HG02588 (cell line): ENCODE data around the gene CERS6.
"Not testable (repeated sequence)": the region's sequence is repeated elsewhere in the genome, so short reads cannot be mapped to it uniquely, and the experiment has no call there.

Source experiments
- ATAC-seq: cut with Tn5 transposase; IDR thresholded peaks from one replicate; pipeline ENCODE4 v1.9.1; 2021; ENCODE audit warnings: mild to moderate bottlenecking, moderate library complexity; ENCODE audit not compliant: unreplicated experiment

The CERS6 gene

DNA sequence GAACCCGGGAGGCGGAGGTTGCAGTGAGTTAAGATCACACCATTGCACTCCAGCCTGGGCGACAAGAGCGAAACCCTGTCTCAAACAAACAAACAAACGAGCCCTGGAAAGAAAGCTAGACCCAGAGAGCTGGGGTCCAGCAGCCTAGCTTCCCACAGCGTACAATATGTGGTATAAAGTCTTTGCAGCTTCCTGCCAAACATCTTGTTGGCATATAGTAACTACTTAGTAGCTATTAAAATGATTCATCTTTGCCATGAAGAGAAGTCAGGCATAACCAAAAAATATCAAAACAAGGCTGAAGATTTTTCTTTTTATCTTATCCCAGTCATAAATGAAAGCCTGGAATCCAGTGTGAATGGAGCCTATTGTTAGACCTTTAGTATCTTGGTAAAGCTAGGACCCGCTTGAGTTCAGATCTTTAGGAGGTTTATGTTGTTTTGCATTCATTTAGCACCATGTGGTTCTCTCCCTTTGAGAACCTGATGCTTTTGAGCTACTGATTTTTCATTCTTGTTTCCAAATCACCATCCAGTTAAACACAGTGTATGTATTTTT lies 206.7 kb downstream of the CERS6 start:
- ATAC-seq: no peak

DNA sequence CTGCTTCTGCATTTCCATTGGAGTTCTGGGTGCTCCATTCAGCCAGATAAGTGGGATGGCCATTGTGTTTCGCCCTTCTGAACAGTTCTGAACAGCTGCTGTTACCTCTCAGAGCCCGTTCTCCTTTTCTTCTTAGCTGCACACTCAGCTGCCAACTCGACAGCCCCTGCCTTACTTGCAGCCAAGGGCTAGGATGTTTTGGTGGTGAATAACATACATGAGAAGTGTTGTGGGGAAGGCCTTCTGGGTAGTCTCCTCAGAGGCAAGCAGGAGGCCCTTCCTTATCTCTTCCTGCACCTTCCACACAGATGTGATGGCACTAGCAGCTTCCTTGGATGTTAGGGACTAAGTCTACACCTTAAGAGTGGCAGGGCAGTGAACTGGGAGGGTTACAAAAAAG lies 207.9 kb downstream of the CERS6 start:
- ATAC-seq: no peak

DNA sequence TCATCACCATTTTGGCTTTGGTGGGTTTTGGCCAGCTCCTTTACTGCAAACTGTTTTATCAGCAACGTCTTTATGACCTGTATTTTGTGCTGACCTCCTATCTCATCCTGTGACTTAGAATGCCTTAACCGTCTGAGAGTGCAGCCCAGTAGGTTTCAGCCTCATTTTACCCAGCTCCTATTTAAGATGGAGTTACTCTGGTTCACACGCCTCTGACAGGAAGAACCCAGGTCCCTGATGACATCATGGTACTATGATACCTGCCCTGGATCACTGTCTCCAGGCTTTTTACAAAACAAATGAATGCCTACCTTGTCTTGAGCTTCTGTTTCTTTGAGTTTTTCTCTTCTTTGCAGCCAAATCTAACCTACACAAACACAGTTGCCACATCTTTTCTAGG lies 208.6 kb downstream of the CERS6 start:
- not testable (repeated sequence) for ATAC-seq

DNA sequence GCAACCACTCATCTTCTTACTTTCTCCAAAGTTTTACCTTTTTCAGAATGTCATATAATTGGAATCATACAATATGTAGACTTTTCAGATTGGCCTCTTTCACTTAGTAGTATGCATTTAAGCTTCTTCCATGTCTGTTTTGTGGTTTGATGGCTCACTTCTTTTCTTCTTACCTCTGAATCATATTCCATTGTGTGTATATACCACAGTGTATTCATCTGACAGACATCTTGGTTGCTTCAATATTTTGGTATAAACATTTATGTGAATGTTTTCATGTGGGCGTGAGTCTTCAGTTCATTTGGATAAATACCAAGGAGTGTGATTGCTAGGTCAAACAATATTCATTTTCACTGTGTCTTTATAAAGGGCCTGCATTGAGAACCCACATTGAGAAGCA lies 210.3 kb downstream of the CERS6 start:
- ATAC-seq: no peak

- no peak for ATAC-seq
Measured at GRCh38 chr2:168667156-168667555, 211.1 kb downstream of the CERS6 start.

DNA sequence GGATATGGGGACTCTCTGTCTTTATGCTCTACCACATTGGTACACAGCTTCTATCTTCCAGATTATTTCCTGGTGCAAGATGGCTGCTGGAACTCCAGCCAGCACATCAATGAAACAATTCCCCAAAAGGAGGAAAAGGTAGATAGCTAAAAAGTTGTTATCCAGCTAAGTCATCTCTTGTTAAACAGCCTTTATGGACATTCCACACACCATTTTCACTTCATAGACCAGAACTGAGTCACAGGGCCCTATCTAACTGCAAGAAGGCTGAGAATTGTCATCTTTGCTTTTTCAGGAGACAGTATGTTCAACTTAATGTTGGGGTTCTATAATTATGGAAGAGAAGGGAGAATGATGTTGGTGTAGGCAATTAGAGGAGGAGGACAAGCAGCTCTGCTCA lies 213.1 kb downstream of the CERS6 start:
- ATAC-seq: no peak

DNA sequence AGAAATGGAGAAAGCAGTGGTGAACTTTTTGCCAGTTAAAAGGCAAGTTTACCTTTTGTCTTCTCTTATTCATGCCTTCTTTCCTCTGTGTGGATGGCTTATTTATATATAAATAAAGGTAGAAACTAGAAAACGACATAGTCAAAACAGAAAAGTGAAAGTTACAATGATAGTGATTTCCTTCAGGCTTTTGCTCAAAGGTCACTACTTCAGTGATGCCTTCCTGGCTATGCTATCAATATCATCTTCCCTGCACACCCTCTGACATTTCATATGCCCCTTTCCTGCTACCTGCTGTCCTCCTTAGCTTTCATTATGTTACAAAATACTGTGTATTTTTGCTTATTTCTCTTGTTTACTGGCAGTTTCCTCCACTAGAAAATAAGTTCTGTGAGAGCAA lies 214.4 kb downstream of the CERS6 start:
- no peak for ATAC-seq

DNA sequence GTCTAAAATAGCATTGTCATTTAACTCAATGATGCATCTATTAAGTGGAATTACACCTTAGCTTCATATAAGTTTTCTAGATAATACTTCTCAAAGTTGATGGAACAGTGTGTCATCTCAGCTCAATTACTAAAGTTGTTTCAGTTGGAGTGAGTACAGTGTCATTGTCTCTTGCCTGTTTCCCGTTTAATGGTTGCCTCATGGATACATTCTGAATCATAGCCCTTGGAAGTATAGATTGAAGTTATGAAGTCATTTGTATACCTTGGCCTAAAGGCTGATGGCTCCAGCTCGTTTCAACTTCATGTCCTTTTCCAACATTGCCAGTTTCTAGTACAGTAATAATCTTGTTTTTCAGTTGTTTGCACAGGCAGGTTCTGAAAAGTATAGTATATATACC lies 215.9 kb downstream of the CERS6 start:
- ATAC-seq: no peak

DNA sequence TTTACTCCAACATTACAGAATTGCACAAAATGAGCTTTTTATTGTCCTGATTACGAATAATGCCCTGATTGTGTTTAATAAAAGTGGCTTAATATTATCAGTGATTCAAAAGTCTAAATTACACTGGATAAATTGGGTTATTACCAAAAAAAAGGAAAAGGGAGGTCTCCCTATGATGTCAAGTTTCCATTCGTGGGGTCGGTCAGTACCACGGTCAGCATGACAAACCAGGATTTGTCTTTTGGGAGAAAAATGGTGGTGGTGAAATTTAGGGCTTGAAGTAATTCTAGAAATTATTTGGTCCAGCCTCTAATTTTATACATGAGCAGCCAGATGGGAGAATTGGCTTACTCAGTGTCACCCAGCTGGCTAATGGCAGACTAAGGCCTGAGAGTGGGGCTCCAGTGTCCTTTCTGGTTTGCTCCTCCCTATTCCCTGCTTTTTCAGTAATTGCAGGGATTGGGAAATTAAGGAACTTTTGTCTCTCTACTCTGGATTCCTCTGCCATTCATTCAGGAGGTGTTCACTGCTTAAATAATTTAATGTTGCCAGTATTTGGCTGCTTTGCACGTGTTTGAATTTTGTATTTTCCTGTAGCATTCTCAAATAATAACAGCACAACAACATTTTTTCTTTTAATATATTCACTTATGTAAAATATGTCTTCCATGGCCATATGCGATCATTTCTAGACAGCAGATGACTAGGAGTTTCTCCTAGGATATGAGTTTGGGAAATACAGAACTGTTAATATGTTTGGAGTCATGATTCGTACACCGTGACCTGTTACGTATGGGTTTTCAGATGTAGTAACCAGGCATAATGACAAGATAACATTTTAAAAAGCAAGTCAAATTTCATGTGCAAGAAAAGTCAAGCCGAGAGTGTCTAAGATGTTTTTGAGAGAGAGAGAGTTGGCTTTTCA lies 217.5 kb downstream of the CERS6 start:
- ATAC-seq: no peak

GRCh38 chr2:168678153-168678853 lies 222.2 kb downstream of the CERS6 start:
- no peak for ATAC-seq

DNA sequence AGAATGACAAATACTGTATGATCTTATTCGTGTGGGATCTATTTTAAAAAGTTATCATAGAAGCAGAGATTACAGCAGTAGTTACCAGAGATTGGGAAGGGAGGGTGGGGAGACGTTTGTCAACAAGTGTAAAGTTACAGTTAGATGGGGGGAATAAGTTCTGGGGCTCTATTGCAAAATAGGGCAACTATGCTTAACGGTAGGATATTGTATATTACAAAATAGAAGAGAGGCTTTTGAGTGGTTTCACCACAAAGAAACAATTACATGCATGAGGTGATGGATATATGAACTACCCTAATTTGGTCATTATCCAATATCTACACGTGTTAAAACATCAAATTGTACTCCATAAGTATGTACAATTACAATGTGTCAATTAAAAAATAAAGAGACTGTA lies 223.0 kb downstream of the CERS6 start:
- ATAC-seq: no peak

- no peak for ATAC-seq
Measured at GRCh38 chr2:168679741-168680310, 223.8 kb downstream of the CERS6 start.

DNA sequence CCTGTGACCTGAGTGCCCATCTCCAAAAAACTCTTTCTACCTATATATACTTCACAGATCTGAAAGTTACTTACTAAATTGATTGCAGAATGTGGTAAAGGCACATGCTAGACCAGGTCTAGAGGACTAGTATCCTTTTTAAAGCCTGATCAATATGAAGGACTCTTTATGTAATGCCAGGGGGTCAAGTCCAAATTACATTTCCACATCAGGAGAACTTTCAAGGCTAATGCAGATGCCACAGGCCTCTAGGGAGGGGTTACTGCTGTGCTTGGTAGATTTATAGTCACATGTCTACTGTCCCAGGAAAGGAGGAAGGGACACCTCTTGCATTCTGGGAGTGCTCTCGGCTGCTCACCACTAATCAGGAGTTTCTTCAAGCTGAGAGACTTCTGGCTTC lies 227.9 kb downstream of the CERS6 start:
- ATAC-seq: no peak

DNA sequence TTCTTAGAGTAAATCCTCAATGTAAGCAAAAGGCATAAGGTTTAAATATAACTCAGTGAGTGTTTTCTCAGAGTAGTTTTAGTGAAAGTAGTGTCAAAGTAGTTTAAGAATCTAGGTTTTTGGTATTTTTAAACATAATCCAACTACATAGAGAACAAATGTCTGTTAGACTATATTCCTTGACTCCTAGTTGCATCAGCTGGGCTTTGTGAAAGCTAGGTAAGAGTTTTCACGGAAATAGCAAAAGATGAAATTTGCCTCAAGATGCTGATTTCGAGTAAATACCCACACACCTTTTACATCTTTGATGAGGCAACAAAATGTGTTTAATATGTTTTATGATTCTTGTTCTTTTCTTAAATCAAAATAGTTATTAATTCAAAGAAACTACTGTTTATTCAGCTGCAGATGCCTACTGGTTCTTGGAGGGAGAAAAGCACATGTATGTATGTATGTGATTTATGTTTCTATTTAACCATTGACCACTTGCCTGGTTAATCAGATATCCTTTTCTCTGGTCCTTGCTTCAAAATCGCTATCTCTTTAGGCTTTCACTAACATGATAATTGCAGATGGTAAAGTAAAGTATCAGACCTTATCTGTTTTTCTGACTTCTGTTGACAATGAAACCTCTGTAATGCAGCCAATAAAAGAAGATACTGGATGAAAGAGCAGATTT lies 229.0 kb downstream of the CERS6 start:
- ATAC-seq: no peak

DNA sequence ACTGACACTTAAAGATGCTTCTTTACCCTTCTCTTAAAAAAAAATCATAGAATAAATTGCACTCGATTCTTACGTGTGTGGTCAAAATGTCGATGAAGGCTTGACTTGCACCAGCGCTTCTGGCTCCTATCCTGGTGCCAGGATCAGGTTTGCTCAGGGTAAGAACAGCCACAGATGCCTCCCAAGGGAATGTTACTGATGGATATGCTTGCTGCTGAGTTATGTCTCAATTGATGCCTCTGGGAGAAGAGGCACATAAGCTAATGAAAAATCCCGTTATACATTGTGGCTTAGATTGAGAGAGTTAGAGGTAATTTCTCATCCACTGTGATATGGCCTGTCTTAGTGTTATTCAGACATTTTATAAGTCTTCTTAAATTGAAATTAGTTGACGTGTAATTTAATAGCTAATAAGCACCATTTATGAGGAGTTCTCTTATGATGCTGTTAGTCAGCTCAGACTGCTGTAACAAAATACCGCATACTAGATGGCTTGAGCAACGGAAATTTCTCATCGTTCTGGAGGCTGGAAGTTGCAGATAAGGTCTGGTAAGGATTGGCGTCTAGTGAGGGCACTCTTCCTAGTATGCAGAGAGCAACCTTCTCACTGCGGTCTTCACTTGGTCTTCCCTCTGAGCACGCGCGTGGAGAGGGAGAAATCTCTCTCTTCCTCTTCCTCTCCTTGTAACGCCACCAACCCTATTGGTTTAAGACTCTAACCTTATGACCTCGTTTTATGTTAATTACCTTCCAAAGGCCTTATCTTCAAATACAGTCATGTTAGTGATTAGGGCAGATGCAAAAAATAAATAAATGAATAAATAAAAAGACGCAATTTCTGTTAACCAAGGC lies 229.8 kb downstream of the CERS6 start:
- no peak for ATAC-seq

DNA sequence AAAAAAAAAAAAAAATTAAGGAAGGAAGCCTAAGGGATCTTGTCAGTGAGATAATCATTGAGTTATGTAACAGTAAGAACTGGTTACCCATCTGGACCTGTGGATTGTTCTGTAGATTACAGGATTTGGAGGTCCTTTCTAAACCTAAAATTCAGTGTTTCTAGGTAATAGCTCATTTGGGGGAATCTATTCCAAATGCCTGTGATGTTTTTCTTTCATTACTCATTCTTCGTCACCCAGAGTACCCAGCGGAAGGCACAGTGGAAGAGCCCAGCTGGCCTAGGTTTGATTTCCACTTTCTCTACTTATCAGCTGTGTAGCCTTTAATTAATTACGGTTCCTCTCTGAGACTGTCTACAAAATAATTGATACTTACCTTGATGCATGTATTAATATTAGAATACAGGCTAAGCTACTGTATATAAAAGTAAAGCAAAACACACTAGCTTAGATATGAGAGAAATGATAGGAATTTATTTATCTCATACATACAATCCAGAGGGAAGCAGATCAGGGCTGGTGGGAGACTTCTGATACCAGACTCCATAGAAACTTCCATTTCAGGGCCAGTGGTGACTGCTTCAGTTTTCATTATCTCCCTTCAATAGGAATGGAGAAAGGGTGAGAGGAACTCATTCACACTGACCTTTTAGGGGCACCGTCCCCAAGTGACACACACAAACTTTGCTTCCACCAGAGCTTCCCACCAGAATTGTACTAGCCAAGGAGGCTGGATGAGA lies 230.6 kb downstream of the CERS6 start:
- no peak for ATAC-seq

DNA sequence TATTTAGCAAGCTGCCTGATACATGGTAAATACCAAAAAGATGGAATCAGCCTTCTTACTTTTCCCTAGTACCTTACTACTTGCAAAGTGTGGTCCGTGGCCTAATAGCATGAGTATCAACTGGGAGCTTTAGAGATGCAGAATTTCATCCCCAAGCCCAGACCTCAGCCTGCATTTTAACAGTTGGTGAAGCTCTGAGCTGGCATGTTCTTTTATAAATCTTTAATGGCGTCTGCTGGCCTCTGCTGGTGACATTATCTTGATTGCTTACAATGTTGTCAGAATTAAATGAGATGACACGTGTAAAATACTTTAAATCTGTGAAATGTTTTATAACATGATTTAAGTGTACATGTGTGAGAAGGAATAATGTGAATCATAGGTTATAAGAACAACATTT lies 231.2 kb downstream of the CERS6 start:
- no peak for ATAC-seq

DNA sequence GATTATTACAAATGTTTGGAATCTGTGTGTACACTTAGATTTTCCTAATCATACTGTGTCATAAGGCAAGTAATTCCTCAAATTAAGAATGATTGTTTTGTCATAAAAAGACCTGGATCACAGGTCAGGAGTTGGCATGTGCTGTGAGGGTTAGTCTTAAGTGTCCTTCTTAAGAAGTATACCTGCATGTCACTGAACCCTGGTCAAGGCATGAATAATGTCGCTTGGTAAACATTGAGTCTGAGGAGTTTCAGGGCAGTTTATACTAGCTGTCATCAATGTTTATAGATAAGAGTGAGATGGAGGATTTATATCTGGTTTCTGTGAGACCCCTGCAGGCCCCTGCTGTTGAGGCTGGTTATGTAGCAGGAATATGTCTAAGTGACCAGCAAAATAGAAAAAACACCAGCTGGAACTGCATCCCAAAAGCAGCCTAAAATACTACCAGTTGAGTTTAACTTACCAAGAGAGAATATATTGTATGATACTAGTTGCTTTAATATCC lies 234.4 kb downstream of the CERS6 start:
- no peak for ATAC-seq

- no peak for ATAC-seq
Measured at GRCh38 chr2:168691221-168691620, 235.1 kb downstream of the CERS6 start.
